SK-N-MC (cell line): ENCODE data around the gene KIF7.

Experiments used
- DNase-seq: peaks from one replicate; pipeline ENCODE4 v3.0.0-alpha.2; 2011; ENCODE audit warnings: low read depth, low spot score
- H3K27ac ChIP-seq: fragments of 200-600 bp; sonication (generic); 2 replicates; pipeline ENCODE4 v1.5.1; 2016; ENCODE audit warnings: mixed run types
- H3K36me3 ChIP-seq: fragments of 200-600 bp; sonication (generic); 2 replicates; pipeline ENCODE4 v1.6.1; 2017; ENCODE audit warnings: antibody characterized with exemption, low read length, mixed read lengths; ENCODE audit not compliant: insufficient read depth
- H3K4me3 ChIP-seq: fragments of 200-600 bp; sonication (generic); 2 replicates; pipeline ENCODE4 v1.5.1; 2016
- H3K9ac ChIP-seq: fragments of 200-600 bp; sonication (generic); 2 replicates; pipeline ENCODE4 v1.8.0; 2017; ENCODE audit warnings: mixed run types, mixed read lengths; ENCODE audit not compliant: insufficient read length
- H3K9me3 ChIP-seq: fragments of 200-600 bp; sonication (generic); 2 replicates; pipeline ENCODE4 v1.6.1; 2017; ENCODE audit warnings: low read depth, mild to moderate bottlenecking, antibody characterized with exemption, low read length, moderate library complexity, mixed read lengths
- EZH2 ChIP-seq: fragments of 200-600 bp; sonication (generic); IDR thresholded peaks from one replicate; pipeline ENCODE4 v1.6.1; 2017; ENCODE audit warnings: antibody characterized with exemption
- FOXP2 ChIP-seq: optimal IDR thresholded peaks from 2 replicates; pipeline ENCODE3; 2011; ENCODE audit warnings: mild to moderate bottlenecking, moderate library complexity; ENCODE audit not compliant: insufficient read depth; ENCODE audit errors: extremely low read length, control extremely low read depth
- POLR2AphosphoS5 ChIP-seq: IDR thresholded peaks from 2 replicates; pipeline ENCODE4 v1.6.1; 2012; ENCODE audit warnings: mild to moderate bottlenecking, low read depth, low read length, borderline replicate concordance

KIF7 gene

DNA sequence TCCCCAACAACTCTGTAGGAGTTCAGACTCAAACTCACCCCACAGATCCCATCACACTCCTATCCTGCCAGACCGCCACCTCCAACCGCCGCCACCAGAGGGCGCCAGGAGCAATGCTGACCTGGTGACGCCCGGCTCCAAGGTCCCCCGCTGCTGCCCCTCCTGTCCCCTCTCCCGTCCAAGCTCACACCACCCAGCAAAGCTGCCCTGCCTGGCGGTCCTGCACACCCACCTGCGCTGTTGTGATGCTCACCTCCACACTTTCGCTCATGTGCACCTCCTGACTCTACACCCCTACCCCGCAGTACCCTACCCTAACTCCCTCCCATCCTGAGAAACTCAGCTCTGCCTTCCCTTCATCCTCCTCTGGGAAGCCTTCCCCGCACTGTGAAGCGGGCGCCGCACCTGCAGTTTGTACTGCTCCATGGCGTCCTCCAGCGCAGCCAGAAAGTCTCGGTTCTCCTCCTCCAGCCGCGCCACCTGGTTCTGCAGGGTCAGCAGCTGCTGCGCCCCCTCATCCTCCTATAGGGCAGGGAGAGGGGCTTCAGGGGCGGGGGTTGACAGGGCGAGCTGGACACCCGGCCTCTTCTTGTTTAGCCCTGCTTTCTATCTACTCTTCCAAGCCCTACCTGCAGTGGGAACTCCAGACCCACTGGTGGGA, 7.9 kb downstream of the KIF7 start:
- H3K4me3 ChIP-seq: no peak overlapping the region
- no peak overlapping the region for H3K27ac ChIP-seq
- TF ChIP-seq EZH2: no peak
- TF ChIP-seq POLR2AphosphoS5: peak; percentile 29; the same call in 1 of the 2 replicates
- no peak for DNase-seq
- H3K9me3 ChIP-seq: no peaks in the 10 kb centered on the region
- H3K9ac ChIP-seq: no peak overlapping the region
- peaks cover 47% of the 10 kb centered on the region for H3K36me3 ChIP-seq

DNA sequence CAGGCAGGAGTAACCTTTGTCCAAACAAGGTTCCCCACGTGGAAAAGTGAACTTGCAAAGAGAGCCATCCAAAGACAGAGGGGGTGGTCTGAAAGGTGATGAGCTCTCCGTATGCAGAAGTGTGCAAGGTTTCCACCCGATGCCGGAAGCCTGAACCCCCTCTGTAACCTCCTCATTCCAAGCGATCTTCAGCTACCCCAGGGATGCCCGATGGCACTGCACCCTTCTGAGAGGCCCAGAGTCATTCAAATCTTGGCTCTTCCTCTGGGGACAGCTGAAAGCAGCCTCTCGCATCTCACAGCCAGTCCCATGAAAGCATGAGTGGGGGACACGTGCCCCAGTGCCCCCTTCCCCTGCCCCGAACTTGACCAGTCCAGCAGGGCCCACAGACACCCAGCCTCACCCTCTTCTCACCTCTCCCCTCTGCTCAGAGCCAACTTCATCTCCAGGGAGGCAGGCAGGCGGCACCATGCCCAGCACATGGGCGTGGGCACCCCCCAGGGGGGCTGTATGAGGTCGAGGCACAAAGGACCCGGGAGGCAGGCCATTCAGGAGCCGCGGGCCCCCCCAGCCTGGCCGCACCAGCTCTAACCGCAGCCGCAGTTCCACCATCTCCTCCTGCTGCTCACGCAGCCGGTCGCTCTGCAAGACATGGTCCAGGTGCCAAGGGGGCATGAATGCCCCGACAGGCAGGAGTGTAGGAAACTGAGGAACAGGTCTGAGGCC, 8.7 kb downstream of the KIF7 start:
- TF ChIP-seq EZH2 (no peak), POLR2AphosphoS5 (no peak), FOXP2 (no peak)

DNA sequence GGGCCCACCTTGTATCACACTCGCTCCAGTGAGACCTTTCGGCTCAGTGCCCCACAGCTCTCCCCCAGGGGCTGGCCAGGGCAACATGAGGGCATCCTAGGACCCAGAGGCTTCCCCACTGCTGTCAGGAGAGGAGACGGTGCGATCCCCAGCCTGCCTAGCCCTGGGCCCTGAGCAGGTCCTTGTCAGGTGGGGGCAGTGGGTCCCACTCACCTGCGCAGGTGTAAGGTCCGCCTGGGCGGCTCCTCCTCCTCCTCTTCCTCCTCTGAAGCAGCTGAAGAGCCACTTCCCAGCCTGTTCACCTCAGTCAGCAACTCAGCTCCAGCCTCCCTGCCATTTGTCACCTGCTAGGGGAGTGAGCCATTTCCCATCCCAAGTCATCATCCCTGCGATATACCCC, 9.6 kb downstream of the KIF7 start:
- TF ChIP-seq FOXP2: no peak
- no peak; the same call in 1 of the 2 replicates for TF ChIP-seq POLR2AphosphoS5
- no peak for TF ChIP-seq EZH2
- peaks cover 54% of the 10 kb centered on the region for H3K36me3 ChIP-seq
- H3K9me3 ChIP-seq: no peaks in the 10 kb centered on the region
- no peak overlapping the region for H3K4me3 ChIP-seq
- DNase-seq: no peak
- H3K9ac ChIP-seq: no peak overlapping the region
- H3K27ac ChIP-seq: no peak overlapping the region

More for the DNA sequence above, 8.7 kb downstream of the KIF7 start:
- peaks cover 47% of the 10 kb centered on the region for H3K36me3 ChIP-seq
- no peak overlapping the region for H3K4me3 ChIP-seq
- no peak for DNase-seq
- no peaks in the 10 kb centered on the region for H3K9me3 ChIP-seq
- no peak overlapping the region for H3K9ac ChIP-seq
- H3K27ac ChIP-seq: no peak overlapping the region

DNA sequence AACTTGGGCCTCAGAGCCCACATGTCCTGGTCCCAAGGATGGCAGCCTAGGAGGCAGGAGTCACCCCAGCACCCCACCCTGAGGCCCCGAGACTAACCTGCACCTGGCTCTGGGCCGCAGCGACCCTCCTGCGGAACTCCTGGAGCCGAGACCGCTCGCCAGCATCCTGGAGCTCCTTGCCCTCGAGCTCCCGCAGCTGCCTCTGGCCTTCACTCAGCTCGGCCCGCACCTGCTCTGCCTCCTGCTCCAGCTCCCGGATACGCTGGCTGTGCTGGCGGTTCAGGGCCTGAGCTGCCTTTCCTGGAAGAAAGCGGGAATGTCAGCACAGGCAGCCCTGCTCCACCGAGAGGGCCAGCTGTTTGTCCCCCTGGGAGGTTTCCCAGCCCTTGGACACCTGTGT, 13.2 kb downstream of the KIF7 start:
- no peak overlapping the region for H3K9ac ChIP-seq
- H3K27ac ChIP-seq: no peak overlapping the region
- DNase-seq: no peak
- TF ChIP-seq EZH2: no peak
- no peak for TF ChIP-seq POLR2AphosphoS5
- TF ChIP-seq FOXP2: no peak
- H3K4me3 ChIP-seq: no peak overlapping the region
- peaks cover 56% of the 10 kb centered on the region for H3K36me3 ChIP-seq
- no peaks in the 10 kb centered on the region for H3K9me3 ChIP-seq

DNA sequence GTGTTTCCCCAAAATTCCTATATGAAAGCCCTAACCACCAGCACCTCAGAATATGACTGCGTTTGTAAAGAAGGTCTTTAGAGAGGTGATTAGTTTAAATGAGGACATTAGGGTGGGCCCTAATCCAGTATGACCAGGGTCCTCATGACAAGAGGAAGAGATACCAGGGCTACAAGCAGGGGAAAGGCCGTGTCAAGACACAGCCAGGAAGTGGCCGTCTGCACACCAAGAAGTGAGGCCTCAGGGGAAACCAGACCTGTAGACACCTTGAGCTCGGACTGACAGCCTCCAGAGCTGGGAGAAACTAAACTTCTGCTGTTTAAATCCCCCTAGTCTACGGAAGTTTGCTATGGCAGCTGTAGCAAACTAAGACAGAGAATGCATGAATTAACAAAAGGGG, 14.2 kb downstream of the KIF7 start:
- TF ChIP-seq EZH2 (no peak), FOXP2 (no peak), POLR2AphosphoS5 (no peak)
- Histone ChIP-seq H3K9me3 (no peaks in the 10 kb centered on the region), H3K36me3 (peaks cover 48% of the 10 kb centered on the region), H3K27ac (no peak overlapping the region), H3K9ac (no peak overlapping the region), H3K4me3 (no peak overlapping the region)
- DNase-seq: no peak

DNA sequence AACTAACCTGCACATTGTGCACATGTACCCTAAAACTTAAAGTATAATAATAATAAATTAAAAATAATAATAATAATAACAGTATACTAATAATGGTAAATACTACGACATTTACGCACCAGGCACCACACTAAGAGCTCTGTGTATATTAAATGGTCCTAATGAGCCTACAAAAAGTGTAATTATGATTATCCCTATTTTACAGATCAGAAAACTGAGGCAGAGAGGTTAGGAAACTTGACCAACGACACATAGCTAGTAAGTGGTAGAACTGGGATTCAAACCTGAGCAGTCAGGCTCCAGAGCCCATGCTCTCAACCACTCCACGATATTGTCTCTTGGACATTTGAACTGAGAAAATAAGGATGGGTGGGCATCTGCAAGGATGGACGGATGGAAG, 15.0 kb downstream of the KIF7 start:
- TF ChIP-seq POLR2AphosphoS5 (no peak), FOXP2 (no peak), EZH2 (no peak)
- no peak overlapping the region for H3K9ac ChIP-seq
- H3K9me3 ChIP-seq: no peaks in the 10 kb centered on the region
- peaks cover 41% of the 10 kb centered on the region for H3K36me3 ChIP-seq
- no peak overlapping the region for H3K27ac ChIP-seq
- no peak for DNase-seq
- H3K4me3 ChIP-seq: no peak overlapping the region

DNA sequence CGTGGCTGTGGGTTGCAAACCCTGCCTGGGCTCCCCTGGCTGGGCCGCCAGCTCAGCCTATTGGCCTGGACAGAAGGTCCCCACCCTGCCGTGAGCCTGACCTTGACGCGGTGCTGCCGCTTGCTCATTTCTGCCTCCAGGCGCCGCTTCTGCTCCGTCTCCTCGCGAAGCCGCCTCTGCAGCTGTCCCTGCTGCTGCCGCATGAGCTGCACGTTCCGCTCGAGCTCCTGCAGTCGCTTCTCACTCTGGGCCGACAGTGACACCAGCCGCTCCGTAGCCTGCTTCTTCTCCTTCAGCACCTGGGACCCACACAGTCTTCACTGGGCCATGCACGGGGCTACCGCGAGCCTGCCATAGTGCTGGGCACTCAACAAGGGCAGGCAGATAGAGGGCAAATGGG, 21.7 kb downstream of the KIF7 start:
- no peak for DNase-seq
- H3K27ac ChIP-seq: no peak overlapping the region
- no peak overlapping the region for H3K4me3 ChIP-seq
- H3K9me3 ChIP-seq: no peaks in the 10 kb centered on the region
- peaks cover 52% of the 10 kb centered on the region for H3K36me3 ChIP-seq
- H3K9ac ChIP-seq: no peak overlapping the region
- TF ChIP-seq EZH2: no peak
- TF ChIP-seq FOXP2: no peak
- TF ChIP-seq POLR2AphosphoS5: no peak

DNA sequence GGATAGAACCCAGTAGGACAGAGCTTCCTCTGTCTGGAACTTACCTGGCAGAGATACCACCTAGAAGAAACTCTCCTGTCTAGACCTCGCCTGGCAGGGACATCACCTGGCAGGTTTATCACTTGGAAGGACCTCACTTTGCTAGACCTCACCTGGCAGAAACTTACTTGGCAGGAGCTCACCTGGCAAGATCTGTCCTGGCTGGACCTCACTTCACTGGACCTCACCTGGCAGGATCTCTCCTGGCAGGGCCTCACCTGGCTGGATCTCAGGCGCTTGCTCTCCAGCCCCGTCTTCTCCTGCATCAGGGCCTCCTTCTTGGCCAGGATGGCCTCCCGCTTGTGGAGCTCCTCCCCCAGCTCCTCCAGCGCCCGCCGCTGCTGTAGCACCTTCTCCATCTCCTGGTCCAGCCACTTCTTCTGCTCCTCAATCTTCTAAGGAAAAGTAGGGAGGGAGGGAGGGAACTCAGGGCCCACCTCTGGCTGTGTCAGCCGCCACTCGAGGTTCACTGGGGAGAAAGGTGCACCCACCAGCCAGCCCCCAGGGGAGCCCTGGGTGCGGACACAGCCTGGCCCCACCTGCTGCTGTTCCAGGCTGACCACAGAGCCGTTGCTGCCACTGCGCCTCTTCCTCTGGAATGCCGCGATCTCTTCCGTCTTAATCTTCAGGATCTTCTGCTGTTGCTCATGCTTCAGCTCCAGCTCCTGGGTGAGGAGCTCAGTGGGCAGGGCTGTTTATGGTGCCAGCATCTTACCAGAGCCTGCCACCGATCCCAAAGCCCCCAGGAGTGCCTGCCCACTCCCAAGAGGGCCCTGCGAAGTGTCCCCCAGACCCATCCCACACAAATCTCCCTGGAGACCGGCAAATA, 22.5 kb downstream of the KIF7 start:
- no peak for DNase-seq
- TF ChIP-seq EZH2 (no peak), FOXP2 (no peak), POLR2AphosphoS5 (no peak)
- Histone ChIP-seq H3K9ac (no peak overlapping the region), H3K36me3 (peaks cover 60% of the 10 kb centered on the region), H3K9me3 (no peaks in the 10 kb centered on the region), H3K27ac (0 out of 2 replicates have a peak overlapping the region, but pooled peaks have one; percentile 13), H3K4me3 (no peak overlapping the region)
